ENCODE data around the gene TRMT13. TPM values are rescaled to one million over a fixed set of nuclear protein-coding genes. Genes with fewer than 3 reads are reported as not detected.

TRMT13 gene
- total and polyA plus RNA-seq, 2 of the 13 experiments (the other 11 are each of a cell fraction or from before 2014, with no cell fraction given), result 10.0 to 12.4 TPM

DNA sequence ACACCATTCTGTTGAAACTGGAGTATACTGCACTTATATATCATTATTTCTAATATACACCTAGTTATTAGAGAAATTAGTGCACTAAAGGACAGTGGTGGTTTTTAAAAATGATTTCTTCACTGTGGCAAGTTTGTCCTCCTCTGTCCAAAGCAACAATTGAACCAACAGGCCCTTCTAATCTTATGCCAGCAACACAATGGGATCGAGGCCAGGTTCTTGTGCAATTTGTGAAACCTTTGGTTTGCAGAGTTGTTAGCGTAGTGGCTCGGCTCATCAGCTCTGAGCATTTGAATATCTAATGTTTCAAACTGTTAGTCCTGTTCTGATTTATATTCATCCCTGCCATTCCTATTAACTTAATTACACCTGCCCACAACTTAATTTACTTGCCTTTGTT lies 54.9 kb downstream of the TRMT13 start:
- in situ Hi-C loops (cut with HindIII; ENCODE audit: extremely low pct_ligation_motif_present, low pct_unique_long_range_greater_than_20kb) (no loop called here), intact Hi-C loops (cut with micrococcal nuclease; ENCODE audit: unreplicated experiment) (no loop called here)
- Histone ChIP-seq H3K79me2 (ENCODE audit: insufficient read depth, low read length) (no peaks in the 10 kb centered on the region), H4K20me1 (ENCODE audit: insufficient read depth, low read length) (no peaks in the 10 kb centered on the region), H3K9ac (ENCODE audit: insufficient read depth, low read depth, low read length) (no peak overlapping the region), H3K4me3 (replicated peaks in 1 of 3; ENCODE audit: insufficient read depth in 1 of 3, low read depth in 2 of 3, low read length in 3 of 3) (no peak overlapping the region), H2AFZ (ENCODE audit: low read length) (no peak overlapping the region), H3K36me3 (replicated peaks in 1 of 2; ENCODE audit: control insufficient read depth in 1 of 2, insufficient read depth in 2 of 2, low read length in 2 of 2) (no peaks in the 10 kb centered on the region), H3K4me1 (ENCODE audit: insufficient read depth, low read length) (no peaks in the 10 kb centered on the region), H3K9me3 (ENCODE audit: low read length) (no peaks in the 10 kb centered on the region), H3K27ac (ENCODE audit: extremely low read length, insufficient read depth, low read length) (no peak overlapping the region), H3K4me2 (ENCODE audit: low read depth, low read length) (no peak overlapping the region), H3K27me3 (ENCODE audit: control insufficient read depth in 1 of 2, insufficient read depth in 2 of 2, low read length in 2 of 2) (no peaks in the 10 kb centered on the region)
- ChIA-PET CTCF (ENCODE audit: low intra/inter-chr PET ratio, low total read pairs) (no interaction called here), POLR2A (no interaction called here)
- BruUV-seq (replicated peaks), result no TSS peak
- 54% methylated on average over 3 of the region's 3 CpGs for WGBS (ENCODE audit: low lambda C conversion rate)
- TF ChIP-seq MED13 (CRISPR knock-in tag; IDR thresholded peaks at IDR 0.05), result no peak
- no peak for TF ChIP-seq ZNF567 (CRISPR knock-in tag; IDR thresholded peaks at IDR 0.05; ENCODE audit: borderline replicate concordance)
- peak; percentile 79 for TF ChIP-seq CEBPB (IDR thresholded peaks at IDR 0.05; ENCODE audit: borderline replicate concordance, low read depth, low read length)
- TF ChIP-seq SMAD3 (CRISPR knock-in tag; IDR thresholded peaks at IDR 0.05), result no peak
- no peak for TF ChIP-seq NCOA1 (CRISPR knock-in tag; IDR thresholded peaks at IDR 0.05)
- TF ChIP-seq, protein P1, sequence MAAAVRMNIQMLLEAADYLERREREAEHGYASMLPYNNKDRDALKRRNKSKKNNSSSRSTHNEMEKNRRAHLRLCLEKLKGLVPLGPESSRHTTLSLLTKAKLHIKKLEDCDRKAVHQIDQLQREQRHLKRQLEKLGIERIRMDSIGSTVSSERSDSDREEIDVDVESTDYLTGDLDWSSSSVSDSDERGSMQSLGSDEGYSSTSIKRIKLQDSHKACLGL (CRISPR knock-in tag; IDR thresholded peaks at IDR 0.05), result no peak
- TF ChIP-seq MED1 (CRISPR knock-in tag; IDR thresholded peaks at IDR 0.05), result no peak
- no peak for TF ChIP-seq JUN (CRISPR knock-in tag; IDR thresholded peaks at IDR 0.05)
- TF ChIP-seq KLF9 (CRISPR knock-in tag; IDR thresholded peaks at IDR 0.05; ENCODE audit: low read depth), result no peak
- peak; percentile 58 for ATAC-seq
- FAIRE-seq, result no peak
- peak; percentile 17 for DNase-seq (ENCODE audit: low spot score)

DNA sequence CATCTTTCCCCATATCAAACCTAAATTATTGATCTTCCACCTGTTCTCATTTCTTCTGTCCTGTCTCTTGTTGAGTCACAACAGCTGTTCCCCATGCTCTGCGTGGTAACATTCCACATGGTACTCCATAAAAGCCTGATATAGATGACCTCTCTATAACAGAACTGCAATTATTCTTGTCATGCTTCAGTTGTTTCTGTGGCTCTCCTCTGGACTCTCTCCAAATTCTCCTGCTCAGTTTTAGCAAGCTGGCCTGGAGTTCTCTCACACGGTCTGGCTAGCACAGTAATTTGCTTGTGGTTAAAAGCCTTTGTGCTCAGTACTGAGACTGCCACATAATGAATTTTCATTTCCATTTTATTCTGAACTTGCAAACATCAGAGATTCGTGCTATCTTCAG lies 55.7 kb downstream of the TRMT13 start:
- CTCF ChIA-PET (ENCODE audit: low intra/inter-chr PET ratio, low total read pairs), result no interaction called here
- no peaks in the 10 kb centered on the region for H3K79me2 ChIP-seq (ENCODE audit: insufficient read depth, low read length)
- H3K4me1 ChIP-seq (ENCODE audit: insufficient read depth, low read length), result no peaks in the 10 kb centered on the region
- DNase-seq (ENCODE audit: low spot score) (no peak), ATAC-seq (no peak), FAIRE-seq (no peak)
- WGBS (ENCODE audit: low lambda C conversion rate), result 88% methylated on average over 3 of the region's 3 CpGs
- no peaks in the 10 kb centered on the region for H4K20me1 ChIP-seq (ENCODE audit: insufficient read depth, low read length)
- no peak overlapping the region for H2AFZ ChIP-seq (ENCODE audit: low read length)
- H3K27ac ChIP-seq (ENCODE audit: extremely low read length, insufficient read depth, low read length), result no peak overlapping the region
- no peak overlapping the region for H3K4me2 ChIP-seq (ENCODE audit: low read depth, low read length)
- no peaks in the 10 kb centered on the region; a peak in 1 of 5 replicates for H3K36me3 ChIP-seq (replicated peaks in 1 of 2; ENCODE audit: control insufficient read depth in 1 of 2, insufficient read depth in 2 of 2, low read length in 2 of 2)
- intact Hi-C loops (cut with micrococcal nuclease; ENCODE audit: unreplicated experiment), result no loop called here
- POLR2A ChIA-PET, result no interaction called here
- no peaks in the 10 kb centered on the region for H3K27me3 ChIP-seq (ENCODE audit: control insufficient read depth in 1 of 2, insufficient read depth in 2 of 2, low read length in 2 of 2)
- no peak overlapping the region for H3K4me3 ChIP-seq (replicated peaks in 1 of 3; ENCODE audit: insufficient read depth in 1 of 3, low read depth in 2 of 3, low read length in 3 of 3)
- BruUV-seq (replicated peaks), result no TSS peak
- in situ Hi-C loops (cut with HindIII; ENCODE audit: extremely low pct_ligation_motif_present, low pct_unique_long_range_greater_than_20kb), result no loop called here
- H3K9me3 ChIP-seq (ENCODE audit: low read length), result no peaks in the 10 kb centered on the region
- no peak overlapping the region for H3K9ac ChIP-seq (ENCODE audit: insufficient read depth, low read depth, low read length)
- TF ChIP-seq EED (CRISPR knock-in tag; IDR thresholded peaks at IDR 0.05) (no peak), ZNF567 (CRISPR knock-in tag; IDR thresholded peaks at IDR 0.05; ENCODE audit: borderline replicate concordance) (no peak), SMAD9 (CRISPR knock-in tag; IDR thresholded peaks at IDR 0.05) (no peak), POGZ (CRISPR knock-in tag; IDR thresholded peaks at IDR 0.05) (no peak), ZFP36L2 (CRISPR knock-in tag; IDR thresholded peaks at IDR 0.05) (no peak), ZNF670 (CRISPR knock-in tag; IDR thresholded peaks at IDR 0.05; ENCODE audit: borderline replicate concordance) (no peak), KLF9 (CRISPR knock-in tag; IDR thresholded peaks at IDR 0.05; ENCODE audit: low read depth) (no peak), ZNF550 (CRISPR knock-in tag; IDR thresholded peaks at IDR 0.05; ENCODE audit: borderline replicate concordance) (no peak), ZNF720 (CRISPR knock-in tag; IDR thresholded peaks at IDR 0.05) (no peak), DPF2 (CRISPR knock-in tag; IDR thresholded peaks at IDR 0.05; ENCODE audit: borderline replicate concordance, low read depth) (no peak), ZBTB3 (CRISPR knock-in tag; IDR thresholded peaks at IDR 0.05; ENCODE audit: borderline replicate concordance, low read depth) (no peak)
- TF ChIP-seq, protein P2, sequence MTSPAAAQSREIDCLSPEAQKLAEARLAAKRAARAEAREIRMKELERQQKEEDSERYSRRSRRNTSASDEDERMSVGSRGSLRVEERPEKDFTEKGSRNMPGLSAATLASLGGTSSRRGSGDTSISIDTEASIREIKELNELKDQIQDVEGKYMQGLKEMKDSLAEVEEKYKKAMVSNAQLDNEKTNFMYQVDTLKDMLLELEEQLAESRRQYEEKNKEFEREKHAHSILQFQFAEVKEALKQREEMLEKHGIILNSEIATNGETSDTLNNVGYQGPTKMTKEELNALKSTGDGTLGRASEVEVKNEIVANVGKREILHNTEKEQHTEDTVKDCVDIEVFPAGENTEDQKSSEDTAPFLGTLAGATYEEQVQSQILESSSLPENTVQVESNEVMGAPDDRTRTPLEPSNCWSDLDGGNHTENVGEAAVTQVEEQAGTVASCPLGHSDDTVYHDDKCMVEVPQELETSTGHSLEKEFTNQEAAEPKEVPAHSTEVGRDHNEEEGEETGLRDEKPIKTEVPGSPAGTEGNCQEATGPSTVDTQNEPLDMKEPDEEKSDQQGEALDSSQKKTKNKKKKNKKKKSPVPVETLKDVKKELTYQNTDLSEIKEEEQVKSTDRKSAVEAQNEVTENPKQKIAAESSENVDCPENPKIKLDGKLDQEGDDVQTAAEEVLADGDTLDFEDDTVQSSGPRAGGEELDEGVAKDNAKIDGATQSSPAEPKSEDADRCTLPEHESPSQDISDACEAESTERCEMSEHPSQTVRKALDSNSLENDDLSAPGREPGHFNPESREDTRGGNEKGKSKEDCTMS (CRISPR knock-in tag; conservative IDR thresholded peaks at IDR 0.05), result no peak

Measured in HepG2 (cell line).